ENCODE measurements around the gene IL18RAP. TPM values are rescaled to one million over a fixed set of nuclear protein-coding genes. Genes with fewer than 3 reads are reported as not detected.

The IL18RAP gene
- total RNA-seq, 1 experiment from 2014 or later = not detected

DNA sequence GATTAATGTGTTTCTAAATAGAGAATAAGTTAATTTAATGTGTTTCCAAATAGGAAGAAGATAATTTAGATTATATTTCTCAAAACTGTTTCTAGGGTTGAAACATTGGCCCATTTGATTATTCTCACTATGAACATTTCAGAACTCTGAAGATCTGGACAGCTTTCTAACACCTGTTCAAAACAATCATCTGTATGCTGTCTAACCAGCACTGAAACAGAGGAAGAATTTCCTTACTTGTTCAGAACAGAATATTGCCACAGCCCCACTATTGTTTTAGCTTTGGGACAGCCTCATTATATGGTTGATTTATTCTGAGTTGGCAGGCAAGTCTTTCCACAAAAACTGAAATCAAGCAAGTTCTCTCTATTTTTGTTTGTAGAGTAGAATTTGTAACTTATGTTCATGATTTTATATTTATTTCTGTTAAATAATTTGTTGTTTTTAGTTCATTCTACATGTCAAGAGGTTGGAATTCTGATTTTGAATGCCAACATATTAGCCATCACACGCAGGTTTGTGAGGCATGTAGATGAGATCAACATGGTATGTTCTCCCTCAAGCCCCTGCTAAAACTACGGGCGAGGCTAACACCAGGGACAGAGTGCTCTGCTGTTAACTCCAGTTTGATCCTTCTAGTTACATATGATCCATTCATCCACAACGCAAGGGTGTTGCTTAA lies 11.2 kb downstream of the IL18RAP start:
- Histone ChIP-seq H2BK120ac (ENCODE audit: low read depth, low read length, poor library complexity, severe bottlenecking) (no peak overlapping the region), H3K79me2 (ENCODE audit: insufficient read depth, low read length) (no peaks in the 10 kb centered on the region), H2BK5ac (ENCODE audit: insufficient read length, low read length) (no peak overlapping the region), H2BK20ac (ENCODE audit: low read depth, low read length, poor library complexity, severe bottlenecking) (no peak overlapping the region), H4K91ac (ENCODE audit: insufficient read length, low read depth, low read length) (no peak overlapping the region), H3K56ac (ENCODE audit: insufficient read length, low read depth, low read length) (no peak overlapping the region), H3K23ac (ENCODE audit: insufficient read length, low read depth, low read length) (no peak overlapping the region), H4K5ac (ENCODE audit: insufficient read length, low read depth, low read length) (no peak overlapping the region), H3K4ac (ENCODE audit: low read depth, low read length) (no peak overlapping the region), H3K27ac (ENCODE audit: insufficient read length, low read depth, low read length) (no peak overlapping the region), H3K27me3 (ENCODE audit: insufficient read depth, low read length) (no peaks in the 10 kb centered on the region), H2AK5ac (ENCODE audit: insufficient read length, low read length) (no peak overlapping the region), H4K20me1 (ENCODE audit: control insufficient read depth, insufficient read depth, insufficient read length) (no peaks in the 10 kb centered on the region), H3K23me2 (ENCODE audit: insufficient read length, low read depth, low read length, poor library complexity, severe bottlenecking) (no peaks in the 10 kb centered on the region), H2BK12ac (ENCODE audit: insufficient read length, low read depth, low read length) (no peak overlapping the region), H2AFZ (ENCODE audit: low read length) (no peak overlapping the region), H3T11ph (ENCODE audit: low read length) (no peak overlapping the region), H3K79me1 (ENCODE audit: insufficient read depth, low read depth, low read length, poor library complexity, severe bottlenecking) (no peaks in the 10 kb centered on the region), H3K4me1 (ENCODE audit: insufficient read depth, low read length) (no peaks in the 10 kb centered on the region), H3K9ac (ENCODE audit: extremely low read depth, insufficient read length, low read length) (no peak overlapping the region), H2BK15ac (ENCODE audit: low read depth, low read length) (no peak overlapping the region), H3K4me2 (ENCODE audit: insufficient read depth, insufficient read length, low read length) (no peak overlapping the region), H3K14ac (ENCODE audit: insufficient read depth, low read length) (no peak overlapping the region), H3K9me3 (ENCODE audit: control insufficient read depth, low read depth, low read length) (no peaks in the 10 kb centered on the region), H4K8ac (replicated peaks; ENCODE audit: insufficient read length, low read depth, low read length) (no peak overlapping the region), H3K18ac (ENCODE audit: insufficient read length, low read depth, low read length) (no peak overlapping the region)
- Mint-ChIP-seq H3K9me3 (no peaks in the 10 kb centered on the region), H3K4me1 (no peaks in the 10 kb centered on the region), H3K36me3 (ENCODE audit: insufficient read depth in 1 of 3, low read depth in 3 of 3) (no peaks in the 10 kb centered on the region), H3K27ac (no peak overlapping the region), H3K27me3 (ENCODE audit: low read depth) (peaks cover 2% of the 10 kb centered on the region; the same call in 1 of the 2 replicates), H3K4me3 (no peak overlapping the region)
- DNase-seq = no peak
- TF ChIP-seq, protein P1, sequence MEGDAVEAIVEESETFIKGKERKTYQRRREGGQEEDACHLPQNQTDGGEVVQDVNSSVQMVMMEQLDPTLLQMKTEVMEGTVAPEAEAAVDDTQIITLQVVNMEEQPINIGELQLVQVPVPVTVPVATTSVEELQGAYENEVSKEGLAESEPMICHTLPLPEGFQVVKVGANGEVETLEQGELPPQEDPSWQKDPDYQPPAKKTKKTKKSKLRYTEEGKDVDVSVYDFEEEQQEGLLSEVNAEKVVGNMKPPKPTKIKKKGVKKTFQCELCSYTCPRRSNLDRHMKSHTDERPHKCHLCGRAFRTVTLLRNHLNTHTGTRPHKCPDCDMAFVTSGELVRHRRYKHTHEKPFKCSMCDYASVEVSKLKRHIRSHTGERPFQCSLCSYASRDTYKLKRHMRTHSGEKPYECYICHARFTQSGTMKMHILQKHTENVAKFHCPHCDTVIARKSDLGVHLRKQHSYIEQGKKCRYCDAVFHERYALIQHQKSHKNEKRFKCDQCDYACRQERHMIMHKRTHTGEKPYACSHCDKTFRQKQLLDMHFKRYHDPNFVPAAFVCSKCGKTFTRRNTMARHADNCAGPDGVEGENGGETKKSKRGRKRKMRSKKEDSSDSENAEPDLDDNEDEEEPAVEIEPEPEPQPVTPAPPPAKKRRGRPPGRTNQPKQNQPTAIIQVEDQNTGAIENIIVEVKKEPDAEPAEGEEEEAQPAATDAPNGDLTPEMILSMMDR (conservative IDR thresholded peaks at IDR 0.05) = no peak
- no CpG with 5 or more reads among the region's 4 CpGs for WGBS (ENCODE audit: extremely low coverage, insufficient read length, low lambda C conversion rate)
